Measurements from ENCODE around the gene SEMA3D.
"Not testable (repeated sequence)": the region's sequence is repeated elsewhere in the genome, so short reads cannot be mapped to it uniquely, and the experiment has no call there.

SEMA3D gene

GRCh38 chr7:85001495-85002345 lies 185.1 kb downstream of the SEMA3D start:
- no peaks in the 10 kb centered on the region for H3K9me3 ChIP-seq (ENCODE audit: low read length)
- H3K36me3 ChIP-seq (ENCODE audit: insufficient read depth, low read length): no peaks in the 10 kb centered on the region
- H3K27me3 ChIP-seq (ENCODE audit: insufficient read depth, low read length): no peaks in the 10 kb centered on the region
- no peak overlapping the region for H3K4me3 ChIP-seq (ENCODE audit: low read length)
- H2AFZ ChIP-seq (ENCODE audit: low read depth, low read length): no peak overlapping the region
- H3K4me1 ChIP-seq (ENCODE audit: insufficient read depth, low read length): no peaks in the 10 kb centered on the region

GRCh38 chr7:85000735-85001350 lies 186.0 kb downstream of the SEMA3D start:
- Histone ChIP-seq H3K4me1 (ENCODE audit: insufficient read depth, low read length) (no peaks in the 10 kb centered on the region), H3K27me3 (ENCODE audit: insufficient read depth, low read length) (no peaks in the 10 kb centered on the region), H3K36me3 (ENCODE audit: insufficient read depth, low read length) (no peaks in the 10 kb centered on the region), H2AFZ (ENCODE audit: low read depth, low read length) (no peak overlapping the region), H3K4me3 (ENCODE audit: low read length) (no peak overlapping the region), H3K9me3 (ENCODE audit: low read length) (no peaks in the 10 kb centered on the region)

GRCh38 chr7:84999450-84999849 lies 187.4 kb downstream of the SEMA3D start:
- no peaks in the 10 kb centered on the region for H3K4me1 ChIP-seq (ENCODE audit: insufficient read depth, low read length)
- no peaks in the 10 kb centered on the region for H3K27me3 ChIP-seq (ENCODE audit: insufficient read depth, low read length)
- no peaks in the 10 kb centered on the region for H3K36me3 ChIP-seq (ENCODE audit: insufficient read depth, low read length)
- H3K4me3 ChIP-seq (ENCODE audit: low read length): no peak overlapping the region
- H3K9me3 ChIP-seq (ENCODE audit: low read length): peaks cover 2% of the 10 kb centered on the region
- H2AFZ ChIP-seq (ENCODE audit: low read depth, low read length): no peak overlapping the region

- Histone ChIP-seq H3K4me1 (ENCODE audit: insufficient read depth, low read length) (no peaks in the 10 kb centered on the region), H3K9me3 (ENCODE audit: low read length) (peaks cover 2% of the 10 kb centered on the region), H2AFZ (ENCODE audit: low read depth, low read length) (no peak overlapping the region), H3K4me3 (ENCODE audit: low read length) (no peak overlapping the region), H3K36me3 (ENCODE audit: insufficient read depth, low read length) (no peaks in the 10 kb centered on the region), H3K27me3 (ENCODE audit: insufficient read depth, low read length) (no peaks in the 10 kb centered on the region)
Observed at GRCh38 chr7:84998665-84999064, 188.2 kb downstream of the SEMA3D start.

- no peak overlapping the region for H2AFZ ChIP-seq (ENCODE audit: low read depth, low read length)
- H3K4me1 ChIP-seq (ENCODE audit: insufficient read depth, low read length): no peaks in the 10 kb centered on the region
- H3K9me3 ChIP-seq (ENCODE audit: low read length): peaks cover 4% of the 10 kb centered on the region
- H3K4me3 ChIP-seq (ENCODE audit: low read length): no peak overlapping the region
- no peaks in the 10 kb centered on the region for H3K27me3 ChIP-seq (ENCODE audit: insufficient read depth, low read length)
- H3K36me3 ChIP-seq (ENCODE audit: insufficient read depth, low read length): no peaks in the 10 kb centered on the region
Observed at GRCh38 chr7:84997626-84998025, 189.2 kb downstream of the SEMA3D start.

- H3K4me3 ChIP-seq (ENCODE audit: low read length); H2AFZ ChIP-seq (ENCODE audit: low read depth, low read length); H3K4me1 ChIP-seq (ENCODE audit: insufficient read depth, low read length); H3K9me3 ChIP-seq (ENCODE audit: low read length); H3K36me3 ChIP-seq (ENCODE audit: insufficient read depth, low read length); H3K27me3 ChIP-seq (ENCODE audit: insufficient read depth, low read length): not testable (repeated sequence)
Observed at GRCh38 chr7:84992954-84993353, 193.9 kb downstream of the SEMA3D start.

- Histone ChIP-seq H3K27me3 (ENCODE audit: insufficient read depth, low read length) (no peaks in the 10 kb centered on the region), H3K4me3 (ENCODE audit: low read length) (no peak overlapping the region), H3K4me1 (ENCODE audit: insufficient read depth, low read length) (no peaks in the 10 kb centered on the region), H2AFZ (ENCODE audit: low read depth, low read length) (no peak overlapping the region), H3K9me3 (ENCODE audit: low read length) (no peaks in the 10 kb centered on the region), H3K36me3 (ENCODE audit: insufficient read depth, low read length) (no peaks in the 10 kb centered on the region)
Observed at GRCh38 chr7:84985073-84985784, 201.6 kb downstream of the SEMA3D start.

- Histone ChIP-seq H3K4me3 (ENCODE audit: low read length) (no peak overlapping the region), H3K9me3 (ENCODE audit: low read length) (no peaks in the 10 kb centered on the region), H2AFZ (ENCODE audit: low read depth, low read length) (no peak overlapping the region), H3K4me1 (ENCODE audit: insufficient read depth, low read length) (no peaks in the 10 kb centered on the region), H3K36me3 (ENCODE audit: insufficient read depth, low read length) (no peaks in the 10 kb centered on the region), H3K27me3 (ENCODE audit: insufficient read depth, low read length) (no peaks in the 10 kb centered on the region)
Observed at GRCh38 chr7:84982199-84982598, 204.7 kb downstream of the SEMA3D start.

GRCh38 chr7:84981055-84981976 lies 205.5 kb downstream of the SEMA3D start:
- peak overlapping the region; percentile 63 for H2AFZ ChIP-seq (ENCODE audit: low read depth, low read length)
- H3K9me3 ChIP-seq (ENCODE audit: low read length): no peaks in the 10 kb centered on the region
- no peak overlapping the region for H3K4me3 ChIP-seq (ENCODE audit: low read length)
- H3K4me1 ChIP-seq (ENCODE audit: insufficient read depth, low read length): no peaks in the 10 kb centered on the region
- H3K36me3 ChIP-seq (ENCODE audit: insufficient read depth, low read length): no peaks in the 10 kb centered on the region
- no peaks in the 10 kb centered on the region for H3K27me3 ChIP-seq (ENCODE audit: insufficient read depth, low read length)

GRCh38 chr7:84975586-84976185 lies 211.2 kb downstream of the SEMA3D start:
- Histone ChIP-seq H3K9me3 (ENCODE audit: low read length) (no peaks in the 10 kb centered on the region), H3K27me3 (ENCODE audit: insufficient read depth, low read length) (no peaks in the 10 kb centered on the region), H2AFZ (ENCODE audit: low read depth, low read length) (no peak overlapping the region), H3K4me3 (ENCODE audit: low read length) (no peak overlapping the region), H3K36me3 (ENCODE audit: insufficient read depth, low read length) (no peaks in the 10 kb centered on the region), H3K4me1 (ENCODE audit: insufficient read depth, low read length) (no peaks in the 10 kb centered on the region)

- H3K27me3 ChIP-seq (ENCODE audit: insufficient read depth, low read length): no peaks in the 10 kb centered on the region
- H3K36me3 ChIP-seq (ENCODE audit: insufficient read depth, low read length): no peaks in the 10 kb centered on the region
Observed at GRCh38 chr7:84971360-84971759, 215.5 kb downstream of the SEMA3D start.

GRCh38 chr7:84970670-84971069 lies 216.2 kb downstream of the SEMA3D start:
- Histone ChIP-seq H3K36me3 (ENCODE audit: insufficient read depth, low read length) (no peaks in the 10 kb centered on the region), H3K4me1 (ENCODE audit: insufficient read depth, low read length) (no peaks in the 10 kb centered on the region), H3K27me3 (ENCODE audit: insufficient read depth, low read length) (no peaks in the 10 kb centered on the region), H2AFZ (ENCODE audit: low read depth, low read length) (no peak overlapping the region), H3K9me3 (ENCODE audit: low read length) (no peaks in the 10 kb centered on the region), H3K4me3 (ENCODE audit: low read length) (no peak overlapping the region)

More at GRCh38 chr7:84971360-84971759, 215.5 kb downstream of the SEMA3D start:
- Histone ChIP-seq H3K4me3 (ENCODE audit: low read length) (no peak overlapping the region), H3K9me3 (ENCODE audit: low read length) (no peaks in the 10 kb centered on the region), H2AFZ (ENCODE audit: low read depth, low read length) (no peak overlapping the region), H3K4me1 (ENCODE audit: insufficient read depth, low read length) (no peaks in the 10 kb centered on the region)

Measured in neuron (in vitro differentiated cells).